OCI-LY7 (cell line): ENCODE data around the gene SLC35B4.

Experiments
- EZH2phosphoT487 ChIP-seq: fragments of 200-600 bp; sonication (generic); IDR thresholded peaks from 2 replicates; pipeline ENCODE4 v1.6.1; 2018; ENCODE audit warnings: low read depth, borderline replicate concordance, mild to moderate bottlenecking, mixed run types, antibody characterized with exemption, low read length, moderate library complexity, mixed read lengths
- TF ChIP-seq, protein P1 (sequence below): fragments of 200-600 bp; sonication (generic); conservative IDR thresholded peaks from 2 replicates; pipeline ENCODE4 v1.5.1; 2014; ENCODE audit warnings: mild to moderate bottlenecking, antibody characterized with exemption, low read length, moderate library complexity, mixed read lengths

GRCh38 chr7:134311807-134312206, 4.9 kb downstream of the SLC35B4 start:
- TF ChIP-seq, protein P1, sequence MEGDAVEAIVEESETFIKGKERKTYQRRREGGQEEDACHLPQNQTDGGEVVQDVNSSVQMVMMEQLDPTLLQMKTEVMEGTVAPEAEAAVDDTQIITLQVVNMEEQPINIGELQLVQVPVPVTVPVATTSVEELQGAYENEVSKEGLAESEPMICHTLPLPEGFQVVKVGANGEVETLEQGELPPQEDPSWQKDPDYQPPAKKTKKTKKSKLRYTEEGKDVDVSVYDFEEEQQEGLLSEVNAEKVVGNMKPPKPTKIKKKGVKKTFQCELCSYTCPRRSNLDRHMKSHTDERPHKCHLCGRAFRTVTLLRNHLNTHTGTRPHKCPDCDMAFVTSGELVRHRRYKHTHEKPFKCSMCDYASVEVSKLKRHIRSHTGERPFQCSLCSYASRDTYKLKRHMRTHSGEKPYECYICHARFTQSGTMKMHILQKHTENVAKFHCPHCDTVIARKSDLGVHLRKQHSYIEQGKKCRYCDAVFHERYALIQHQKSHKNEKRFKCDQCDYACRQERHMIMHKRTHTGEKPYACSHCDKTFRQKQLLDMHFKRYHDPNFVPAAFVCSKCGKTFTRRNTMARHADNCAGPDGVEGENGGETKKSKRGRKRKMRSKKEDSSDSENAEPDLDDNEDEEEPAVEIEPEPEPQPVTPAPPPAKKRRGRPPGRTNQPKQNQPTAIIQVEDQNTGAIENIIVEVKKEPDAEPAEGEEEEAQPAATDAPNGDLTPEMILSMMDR, result no peak
- TF ChIP-seq EZH2phosphoT487, result no peak
